H1 (cell line): ENCODE data around the gene GNL2. TPM values are rescaled to one million over a fixed set of nuclear protein-coding genes. Genes with fewer than 3 reads are reported as not detected.

Source experiments
- CTCF ChIA-PET: fragments of 300-600 bp; sonication (Branson Sonifier 250); formaldehyde crosslinking; loops from one replicate; lab custom pipeline; 2021; ENCODE audit not compliant: partially characterized antibody; lab: Charles Lee
- POLR2A ChIA-PET: fragments of 300-600 bp; sonication (Branson Sonifier 250); formaldehyde crosslinking; loops from one replicate; lab custom pipeline; 2021; ENCODE audit warnings: inconsistent platforms; ENCODE audit not compliant: partially characterized antibody; lab: Charles Lee
- DNase-seq, 2 experiments: peaks; one replicate each; pipeline versions ENCODE4 v3.0.0 to v3.0.0-alpha.2; 2010 to 2022; ENCODE audit warnings: low spot score in 2 of 2, low read depth in 1 of 2, mixed read lengths in 1 of 2
- FAIRE-seq: peaks from 2 replicates; lab custom pipeline; 2011; peaks lifted over from hg19 to GRCh38; lab: Jason Lieb, UNC
- H2AFZ ChIP-seq: 2 replicates; pipeline ENCODE4 v1.8.1; 2012; ENCODE audit warnings: low read length, inconsistent platforms
- H2AK5ac ChIP-seq: 2 replicates; pipeline ENCODE4 v1.6.1; 2013; ENCODE audit warnings: low read depth, low read length
- H2BK120ac ChIP-seq: replicated peaks from 2 replicates; pipeline ENCODE3; 2013; ENCODE audit warnings: low read depth, low read length, inconsistent platforms
- H2BK12ac ChIP-seq: 2 replicates; pipeline ENCODE4 v1.6.1; 2013; ENCODE audit warnings: low read depth, low read length
- H2BK15ac ChIP-seq: 2 replicates; pipeline ENCODE4 v1.6.1; 2013; ENCODE audit warnings: low read length
- H2BK20ac ChIP-seq: 2 replicates; pipeline ENCODE4 v1.6.1; 2013; ENCODE audit warnings: low read length
- H2BK5ac ChIP-seq: 2 replicates; pipeline ENCODE4 v1.6.1; 2013; ENCODE audit warnings: low read depth, low read length
- H3K14ac ChIP-seq: 2 replicates; pipeline ENCODE4 v1.6.1; 2013; ENCODE audit warnings: inconsistent platforms; ENCODE audit not compliant: insufficient read length
- H3K18ac ChIP-seq: 2 replicates; pipeline ENCODE4 v1.6.1; 2013; ENCODE audit warnings: low read length; ENCODE audit errors: extremely low read depth
- H3K23ac ChIP-seq: 2 replicates; pipeline ENCODE4 v1.6.1; 2013; ENCODE audit warnings: inconsistent platforms; ENCODE audit not compliant: insufficient read length
- H3K23me2 ChIP-seq: 2 replicates; pipeline ENCODE4 v1.6.1; 2013; ENCODE audit warnings: low read depth, low read length
- H3K27ac ChIP-seq: 2 replicates; pipeline ENCODE4 v1.6.1; 2011; ENCODE audit warnings: low read depth, low read length, inconsistent platforms
- H3K27me3 ChIP-seq, 4 experiments: replicated peaks in 1 of 4; 1 replicate in 1 of 4; 2 replicates in 3 of 4; pipeline versions ENCODE4 v1.6.1 to v1.8.1; 2011 to 2013; ENCODE audit warnings: low read length in 3 of 4, mild to moderate bottlenecking in 3 of 4, inconsistent platforms in 2 of 4, mixed read lengths in 2 of 4, moderate library complexity in 1 of 4; ENCODE audit not compliant: control insufficient read depth in 3 of 4, insufficient read depth in 3 of 4; ENCODE audit errors: extremely low read depth in 1 of 4
- H3K36me3 ChIP-seq, 4 experiments: 2 replicates each; pipeline versions ENCODE4 v1.6.1 to v1.8.1; 2011 to 2013; ENCODE audit warnings: mild to moderate bottlenecking in 4 of 4, low read length in 3 of 4, moderate library complexity in 2 of 4, control low read depth in 1 of 4, inconsistent platforms in 1 of 4; ENCODE audit not compliant: insufficient read depth in 4 of 4, control insufficient read depth in 2 of 4
- H3K4ac ChIP-seq: replicated peaks from 2 replicates; pipeline ENCODE3; 2013; ENCODE audit warnings: low read length, low read depth, mixed read lengths, inconsistent platforms; ENCODE audit not compliant: insufficient read length
- H3K4me1 ChIP-seq, 4 experiments: replicated peaks in 1 of 4; 1 replicate in 1 of 4; 2 replicates in 3 of 4; pipeline versions ENCODE4 v1.6.1 to v1.8.1; 2011 to 2013; ENCODE audit warnings: low read length in 3 of 4, inconsistent platforms in 2 of 4, mixed read lengths in 1 of 4; ENCODE audit not compliant: insufficient read depth in 4 of 4, control insufficient read depth in 3 of 4
- H3K4me2 ChIP-seq, 2 experiments: 2 replicates each; pipeline versions ENCODE4 v1.6.1 to v1.8.1; 2011 to 2013; ENCODE audit warnings: low read depth in 2 of 2, low read length in 2 of 2, control low read depth in 1 of 2, inconsistent platforms in 1 of 2, mild to moderate bottlenecking in 1 of 2; ENCODE audit not compliant: insufficient read depth in 1 of 2
- H3K4me3 ChIP-seq, 4 experiments: fragments of 200-600, 300-600 bp in 1 of 4; sonication (generic), shearing (Covaris generic), sonication (Bioruptor Twin) in 1 of 4; 2 replicates each; pipeline versions ENCODE4 v1.5.1 to v1.8.1; 2011 to 2016; ENCODE audit warnings: low read length in 4 of 4, low read depth in 3 of 4, control low read depth in 2 of 4, inconsistent platforms in 2 of 4, mild to moderate bottlenecking in 2 of 4, mixed read lengths in 1 of 4, moderate library complexity in 1 of 4; ENCODE audit not compliant: insufficient read depth in 2 of 4; ENCODE audit errors: extremely low read depth in 1 of 4
- H3K56ac ChIP-seq: replicated peaks from 2 replicates; pipeline ENCODE3; 2013; ENCODE audit warnings: low read depth, mild to moderate bottlenecking, mixed read lengths, low read length, inconsistent platforms; ENCODE audit not compliant: insufficient read length
- H3K79me1 ChIP-seq: 2 replicates; pipeline ENCODE4 v1.6.1; 2013; ENCODE audit warnings: low read depth, low read length, control low read depth
- H3K79me2 ChIP-seq, 2 experiments: 2 replicates each; pipeline versions ENCODE4 v1.6.1 to v1.8.1; 2012 to 2013; ENCODE audit warnings: low read length in 2 of 2, mild to moderate bottlenecking in 2 of 2, inconsistent platforms in 1 of 2; ENCODE audit not compliant: insufficient read depth in 2 of 2, control insufficient read depth in 1 of 2
- H3K9ac ChIP-seq, 4 experiments: replicated peaks in 1 of 4; 1 replicate in 1 of 4; 2 replicates in 3 of 4; pipeline versions ENCODE4 v1.6.1 to v1.8.1; 2011 to 2013; ENCODE audit warnings: low read depth in 3 of 4, low read length in 3 of 4, control low read depth in 2 of 4, mild to moderate bottlenecking in 2 of 4, moderate library complexity in 2 of 4, inconsistent platforms in 1 of 4; ENCODE audit errors: extremely low read depth in 1 of 4
- H3K9me3 ChIP-seq, 2 experiments: 2 replicates each; pipeline versions ENCODE4 v1.6.1 to v1.8.1; 2012 to 2013; ENCODE audit warnings: mild to moderate bottlenecking in 2 of 2, moderate library complexity in 2 of 2, control low read depth in 1 of 2, inconsistent platforms in 1 of 2, low read depth in 1 of 2, low read length in 1 of 2, mixed read lengths in 1 of 2; ENCODE audit not compliant: insufficient read depth in 2 of 2
- H4K20me1 ChIP-seq, 2 experiments: replicated peaks in 1 of 2; 2 replicates each; pipeline versions ENCODE3 to v1.8.1; 2011 to 2013; ENCODE audit warnings: inconsistent platforms in 2 of 2, low read length in 2 of 2, mild to moderate bottlenecking in 1 of 2; ENCODE audit not compliant: insufficient read depth in 2 of 2, control insufficient read depth in 1 of 2
- H4K5ac ChIP-seq: 2 replicates; pipeline ENCODE4 v1.6.1; 2013; ENCODE audit warnings: low read length, low read depth, mixed read lengths, inconsistent platforms; ENCODE audit not compliant: insufficient read length
- H4K8ac ChIP-seq: 2 replicates; pipeline ENCODE4 v1.8.0; 2013; ENCODE audit warnings: mild to moderate bottlenecking, moderate library complexity, low read length, inconsistent platforms; ENCODE audit not compliant: insufficient read depth; ENCODE audit errors: extremely low read depth
- H4K91ac ChIP-seq: replicated peaks from 2 replicates; pipeline ENCODE3; 2013; ENCODE audit warnings: low read length, mixed read lengths, inconsistent platforms; ENCODE audit not compliant: insufficient read length
- ASH2L ChIP-seq: fragments of 200-600, 300-600 bp; sonication (generic); IDR thresholded peaks from one replicate; pipeline ENCODE4 v1.7.1; 2017; ENCODE audit warnings: low read length
- CREB1 ChIP-seq: IDR thresholded peaks from 2 replicates; pipeline ENCODE4 v1.6.1; 2012; ENCODE audit warnings: inconsistent platforms
- EGR1 ChIP-seq: IDR thresholded peaks from 2 replicates; pipeline ENCODE4 v1.6.1; 2011; ENCODE audit warnings: low read depth, low read length, borderline replicate concordance
- EZH2 ChIP-seq: fragments of 200-600 bp; sonication (generic); IDR thresholded peaks from 2 replicates; pipeline ENCODE4 v1.7.1; 2012; ENCODE audit warnings: low read depth, mild to moderate bottlenecking, moderate library complexity, low read length, inconsistent platforms; ENCODE audit not compliant: severe bottlenecking
- NANOG ChIP-seq: IDR thresholded peaks from 2 replicates; pipeline ENCODE4 v1.6.1; 2011; ENCODE audit warnings: low read length, low read depth, mild to moderate bottlenecking, inconsistent platforms; ENCODE audit not compliant: insufficient read depth, poor library complexity, severe bottlenecking
- POLR2AphosphoS5 ChIP-seq: IDR thresholded peaks from 2 replicates; pipeline ENCODE4 v1.6.1; 2011; ENCODE audit warnings: low read depth, low read length
- SIN3A ChIP-seq, 2 experiments: IDR thresholded peaks in 1 of 2; conservative IDR thresholded peaks in 1 of 2; 2 replicates each; pipeline ENCODE4 v1.6.1; 2011 to 2012; ENCODE audit warnings: low read length in 2 of 2, improper control_type of control experiment in 1 of 2, low read depth in 1 of 2, mild to moderate bottlenecking in 1 of 2
- SP2 ChIP-seq: IDR thresholded peaks from 2 replicates; pipeline ENCODE4 v1.6.1; 2012; ENCODE audit warnings: mild to moderate bottlenecking, low read length, inconsistent platforms
- SUZ12 ChIP-seq: fragments of 200-600 bp; sonication (generic); IDR thresholded peaks from 2 replicates; pipeline ENCODE4 v1.6.1; 2012; ENCODE audit warnings: mild to moderate bottlenecking, inconsistent platforms, low read length, moderate library complexity, mixed read lengths
- TCF12 ChIP-seq: IDR thresholded peaks from 2 replicates; pipeline ENCODE4 v1.6.1; 2011; ENCODE audit warnings: low read depth, mild to moderate bottlenecking, low read length
- TEAD4 ChIP-seq: IDR thresholded peaks from 2 replicates; pipeline ENCODE4 v1.6.1; 2012; ENCODE audit warnings: low read depth, low read length, inconsistent platforms, mixed read lengths
- ZNF274 ChIP-seq: IDR thresholded peaks from 2 replicates; pipeline ENCODE4 v1.7.0; 2012; ENCODE audit warnings: low read length, borderline replicate concordance; ENCODE audit errors: extremely low read depth
- WGBS, 2 experiments: shearing (Covaris generic) in 1 of 2; methylation state at CpG; one replicate each; pipeline versions ENCODE4 v1.1.6 to v1.1.7; 2013 to 2015; ENCODE audit warnings: low lambda C conversion rate in 2 of 2, mixed read lengths in 2 of 2, inconsistent platforms in 1 of 2, low coverage in 1 of 2, missing lambda C conversion rate in 1 of 2; ENCODE audit not compliant: insufficient replicate concordance in 2 of 2, insufficient coverage in 1 of 2, insufficient read length in 1 of 2; ENCODE audit errors: extremely low coverage in 1 of 2, missing lambda C conversion rate in 1 of 2; 5-methylcytosine and 5-hydroxymethylcytosine counted together
- polyA plus RNA-seq, 7 experiments: library from polyadenylated mRNA; depleted of rRNA in 3 of 7; stranded (reverse) in 5 of 7; unstranded in 2 of 7; fragments of >200 nt in 5 of 7; fragments of 200-250 nt in 2 of 7; gene quantifications; 1 replicate in 5 of 7; 2 replicates in 1 of 7; 4 replicates in 1 of 7; pipeline versions ENCODE4 v1.2.1 to v1.2.3, GENCODE V29; 2011 to 2013; ENCODE audit warnings: missing spikeins in 2 of 7, mixed read lengths in 2 of 7
- total RNA-seq: library from RNA; stranded (reverse); fragmentation: NEBNext Ultra II Directional; extraction: Animal tissue kit (Norgen Biotek cat#: 25700); gene quantifications from 2 replicates; pipeline ENCODE4 v1.2.1, GENCODE V29; 2021

Gene GNL2
- total and polyA plus RNA-seq, 2 of the 8 experiments (the other 6 are each of a cell fraction or from before 2014, with no cell fraction given) = 22.2 to 88.3 TPM

DNA sequence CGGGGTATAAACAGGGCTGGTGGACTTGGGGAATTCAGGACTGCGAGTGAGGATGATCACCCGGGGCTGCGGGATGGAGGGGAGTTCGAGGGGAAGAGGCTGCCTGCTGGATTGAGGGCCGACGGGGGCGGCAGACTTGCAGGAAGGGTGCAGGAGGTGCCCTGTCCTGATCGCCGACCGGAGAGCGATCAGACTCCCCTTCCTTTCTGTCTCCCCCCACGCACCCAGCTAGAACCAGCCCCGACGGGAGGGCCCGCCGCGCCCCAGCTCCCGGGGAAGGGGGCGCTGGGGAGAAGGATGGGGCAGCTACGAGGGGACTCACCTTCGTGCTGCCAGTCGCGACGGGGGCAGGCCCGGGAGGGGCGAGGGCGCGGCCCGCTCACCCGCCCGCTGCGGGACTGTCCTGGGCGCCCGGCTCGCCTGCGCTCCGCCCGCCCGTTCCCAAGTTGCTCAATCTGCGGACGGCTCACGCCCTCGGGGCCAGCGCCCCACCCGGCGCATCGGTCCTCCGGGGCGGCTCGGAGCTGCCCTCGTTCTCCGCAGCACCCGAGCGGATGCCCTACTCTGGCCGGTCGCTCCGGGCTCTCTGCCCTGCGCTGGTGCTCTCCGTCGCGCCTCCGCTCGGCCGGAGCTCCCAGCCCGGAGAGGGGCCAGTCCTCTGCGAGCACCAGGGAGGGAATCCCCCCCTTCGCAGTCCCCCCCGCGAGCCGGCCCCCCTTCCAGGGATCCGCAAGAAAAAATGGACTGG lies 38.7 kb upstream of the GNL2 start, which contains the start of gene RSPO1:
RSPO1 (minus strand) TSS at position 649 of the 748 bp plus-strand sequence. CDS start 5,231 bp downstream, outside the sequence.
- Histone ChIP-seq H3K4me3 (peak within 1 kb of the TSS; percentile 32 to 56 (median 35)), H3K23me2 (peaks cover 3% of the 10 kb centered on the region; the same call in 1 of the 2 replicates), H3K56ac (no peak within 1 kb of the TSS), H3K9me3 (no peaks in the 10 kb centered on the region; a peak in 1 of 4 replicates), H3K27me3 (peaks cover 64 to 100% (median 94%) of the 10 kb centered on the region in 4 experiments), H2BK5ac (no peak within 1 kb of the TSS), H3K4ac (no peak within 1 kb of the TSS), H2BK20ac (no peak within 1 kb of the TSS), H4K5ac (no peak within 1 kb of the TSS), H2AFZ (no peak within 1 kb of the TSS), H4K91ac (no peak within 1 kb of the TSS), H4K20me1 (peaks cover 6 to 8% of the 10 kb centered on the region in 2 experiments), H3K79me2 (no peaks in the 10 kb centered on the region), H3K18ac (no peak within 1 kb of the TSS; the same call in 1 of the 2 replicates), H3K27ac (no peak within 1 kb of the TSS), H2BK12ac (no peak within 1 kb of the TSS), H3K4me2 (peak within 1 kb of the TSS; percentile 69 to 71), H2BK120ac (no peak within 1 kb of the TSS), H3K23ac (no peak within 1 kb of the TSS), H4K8ac (0 out of 2 replicates have a peak within 1 kb of the TSS, but pooled peaks have one; percentile 31), H3K14ac (no peak within 1 kb of the TSS), H2BK15ac (no peak within 1 kb of the TSS), H3K4me1 (peaks cover 0 to 15% (median 7%) of the 10 kb centered on the region in 4 experiments; a peak in 6 of 7 replicates), H3K79me1 (no peaks in the 10 kb centered on the region), H3K9ac (no peak within 1 kb of the TSS), H3K36me3 (no peaks in the 10 kb centered on the region), H2AK5ac (no peak within 1 kb of the TSS)
- DNase-seq (peak in 1 of 2 experiments; percentile 59), FAIRE-seq (no peak)
- ChIA-PET POLR2A (interaction anchor here (0.6 to 1.6 kb wide), 4 partner anchors 11 to 1250 kb away, joined by 3 read pairs; no protein-coding TSS in a partner anchor), CTCF (interaction anchor here (0.6 to 2.8 kb wide), 7 partner anchors 10 to 107 kb away, joined by 3 to 20 read pairs (median 3); no protein-coding TSS in a partner anchor)
- 4% methylated on average over 14 of the region's 72 CpGs; no CpG with 5 or more reads in 1 of the 2 experiments for WGBS, 2 experiments
- TF ChIP-seq POLR2AphosphoS5 = no peak
- TF ChIP-seq NANOG = no peak
- no peak for TF ChIP-seq ASH2L
- peak; percentile 94 for TF ChIP-seq EZH2
- TF ChIP-seq ZNF274 = no peak
- TF ChIP-seq SP2 = no peak
- TF ChIP-seq EGR1 = no peak
- no peak for TF ChIP-seq CREB1
- no peak for TF ChIP-seq SIN3A (conservative IDR thresholded peaks at IDR 0.05 in 1 of 2, IDR thresholded peaks at IDR 0.05 in 1 of 2; ENCODE audit: low read depth in 1 of 2, low read length in 2 of 2)
- TF ChIP-seq TCF12 = no peak
- peak; percentile 88; the same call in 1 of the 2 replicates for TF ChIP-seq SUZ12
- TF ChIP-seq TEAD4 = no peak
